ENCODE measurements around the gene LPAR1.
"Not testable (repeated sequence)": the region's sequence is repeated elsewhere in the genome, so short reads cannot be mapped to it uniquely, and the experiment has no call there.

LPAR1 gene

DNA sequence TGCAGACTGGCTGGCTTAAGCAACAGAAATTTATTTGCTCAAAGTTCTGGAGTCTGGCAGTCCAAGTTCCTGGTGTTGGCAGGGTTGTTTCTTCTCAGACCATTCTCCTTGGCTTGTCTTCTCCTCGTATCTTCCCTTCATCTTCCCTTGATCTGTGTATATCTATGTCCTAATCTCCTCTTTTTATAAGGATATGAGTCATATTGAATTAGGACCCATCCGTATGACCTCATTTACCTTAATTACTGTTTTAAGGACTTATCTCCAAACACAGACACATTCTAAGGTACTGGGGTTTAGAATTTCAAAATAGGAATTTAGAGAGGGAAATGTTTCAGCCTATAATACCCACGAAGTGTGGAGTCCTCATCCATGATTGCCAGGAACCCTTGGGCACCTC lies 13.1 kb upstream of the LPAR1 start:
- Mint-ChIP-seq H3K9me3 (no peaks in the 10 kb centered on the region), H3K27me3 (no peaks in the 10 kb centered on the region), H3K4me3 (no peak overlapping the region), H3K4me1 (no peaks in the 10 kb centered on the region), H3K27ac (no peak overlapping the region)
- no peak for DNase-seq
- ATAC-seq: no peak

DNA sequence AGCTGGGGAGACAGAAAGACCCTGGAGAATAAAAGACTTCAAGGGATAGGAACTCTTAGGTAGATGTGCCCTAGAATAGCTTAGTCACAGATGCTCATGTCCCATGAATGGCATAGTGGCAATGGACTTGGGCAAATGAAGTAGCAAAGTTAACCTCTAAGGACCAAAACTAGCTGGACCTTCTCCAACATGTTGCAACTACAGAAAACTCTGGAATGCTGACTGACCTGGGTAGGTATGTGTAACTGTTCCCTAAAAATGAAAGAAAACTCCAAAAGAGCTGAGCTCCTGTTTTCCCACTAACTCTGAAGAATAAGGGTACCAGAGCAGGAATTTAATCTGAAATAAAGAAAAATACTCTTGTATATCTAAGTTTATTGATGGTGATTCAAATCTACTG lies 12.5 kb upstream of the LPAR1 start:
- no peaks in the 10 kb centered on the region for H3K9me3 Mint-ChIP-seq
- DNase-seq: no peak
- ATAC-seq: no peak

DNA sequence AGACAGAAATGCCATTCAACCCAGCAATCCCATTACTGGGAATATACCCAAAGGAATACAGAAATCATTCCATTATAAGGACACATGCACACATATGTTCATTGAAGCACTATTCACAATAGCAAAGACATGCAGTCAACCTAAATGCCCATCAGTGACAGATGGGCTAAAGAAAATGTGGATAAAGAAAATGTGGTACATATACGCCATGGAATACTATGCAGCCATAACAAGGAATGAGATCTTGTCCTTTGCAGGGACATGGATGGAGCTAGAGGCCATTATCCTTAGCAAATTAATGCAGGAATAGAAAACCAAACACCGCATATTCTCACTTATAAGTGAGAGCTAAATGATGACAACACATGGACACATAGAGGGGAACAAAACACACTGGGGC lies 9.0 kb upstream of the LPAR1 start:
- not testable (repeated sequence) for H3K4me3 Mint-ChIP-seq, H3K27me3 Mint-ChIP-seq, H3K4me1 Mint-ChIP-seq, ATAC-seq, DNase-seq, H3K9me3 Mint-ChIP-seq, H3K27ac Mint-ChIP-seq

More for the DNA sequence above, 12.5 kb upstream of the LPAR1 start:
- H3K27ac Mint-ChIP-seq: no peak overlapping the region
- H3K4me3 Mint-ChIP-seq: no peak overlapping the region
- no peaks in the 10 kb centered on the region for H3K27me3 Mint-ChIP-seq
- no peaks in the 10 kb centered on the region for H3K4me1 Mint-ChIP-seq

DNA sequence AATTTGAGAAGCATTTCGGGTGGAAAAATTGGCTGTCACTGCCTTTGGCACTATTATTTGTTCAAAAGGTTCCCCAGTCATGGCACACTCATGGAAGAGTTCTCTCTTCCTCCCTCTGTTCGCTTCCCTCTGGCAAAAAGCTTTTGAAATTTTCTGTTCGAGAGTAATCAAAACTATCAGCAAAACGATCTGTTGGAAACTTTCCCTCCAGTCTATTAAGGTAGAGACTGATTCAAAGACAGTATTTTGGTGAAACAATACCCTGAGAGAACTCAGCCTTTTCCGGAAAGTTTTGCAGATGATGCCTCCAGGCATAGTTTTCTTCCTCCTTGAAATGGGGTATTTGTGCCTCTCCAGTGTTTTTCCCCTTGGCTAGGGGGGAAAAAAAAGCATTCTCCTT lies 3.6 kb upstream of the LPAR1 start:
- no peak overlapping the region for H3K27ac Mint-ChIP-seq
- ATAC-seq: no peak
- H3K27me3 Mint-ChIP-seq: peaks cover 22% of the 10 kb centered on the region
- no peaks in the 10 kb centered on the region for H3K9me3 Mint-ChIP-seq
- no peak for DNase-seq
- H3K4me3 Mint-ChIP-seq: no peak overlapping the region
- H3K4me1 Mint-ChIP-seq: peaks cover 7% of the 10 kb centered on the region

DNA sequence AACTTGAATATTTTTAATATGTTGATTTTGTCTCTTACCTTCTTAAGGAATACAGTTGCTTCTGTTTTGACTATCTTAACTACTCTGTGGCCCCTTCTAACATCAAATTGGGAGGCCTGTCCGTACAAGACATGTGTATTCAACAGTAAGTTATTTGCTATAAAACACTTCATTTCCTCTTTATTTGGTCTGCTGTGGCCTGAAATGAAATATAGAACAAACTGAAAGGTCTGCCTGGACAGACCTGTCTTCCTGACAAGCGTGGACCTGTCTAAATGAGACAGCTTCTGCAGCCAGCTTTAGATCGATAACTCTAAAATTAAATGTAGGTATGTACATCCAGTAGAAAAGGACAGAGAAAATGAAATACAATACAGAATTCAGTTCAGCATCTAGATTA lies 2.2 kb upstream of the LPAR1 start:
- H3K4me3 Mint-ChIP-seq: no peak overlapping the region
- H3K27me3 Mint-ChIP-seq: peaks cover 36% of the 10 kb centered on the region
- DNase-seq (no peak), ATAC-seq (no peak)
- H3K4me1 Mint-ChIP-seq: peaks cover 7% of the 10 kb centered on the region
- H3K9me3 Mint-ChIP-seq: no peaks in the 10 kb centered on the region
- H3K27ac Mint-ChIP-seq: no peak overlapping the region

DNA sequence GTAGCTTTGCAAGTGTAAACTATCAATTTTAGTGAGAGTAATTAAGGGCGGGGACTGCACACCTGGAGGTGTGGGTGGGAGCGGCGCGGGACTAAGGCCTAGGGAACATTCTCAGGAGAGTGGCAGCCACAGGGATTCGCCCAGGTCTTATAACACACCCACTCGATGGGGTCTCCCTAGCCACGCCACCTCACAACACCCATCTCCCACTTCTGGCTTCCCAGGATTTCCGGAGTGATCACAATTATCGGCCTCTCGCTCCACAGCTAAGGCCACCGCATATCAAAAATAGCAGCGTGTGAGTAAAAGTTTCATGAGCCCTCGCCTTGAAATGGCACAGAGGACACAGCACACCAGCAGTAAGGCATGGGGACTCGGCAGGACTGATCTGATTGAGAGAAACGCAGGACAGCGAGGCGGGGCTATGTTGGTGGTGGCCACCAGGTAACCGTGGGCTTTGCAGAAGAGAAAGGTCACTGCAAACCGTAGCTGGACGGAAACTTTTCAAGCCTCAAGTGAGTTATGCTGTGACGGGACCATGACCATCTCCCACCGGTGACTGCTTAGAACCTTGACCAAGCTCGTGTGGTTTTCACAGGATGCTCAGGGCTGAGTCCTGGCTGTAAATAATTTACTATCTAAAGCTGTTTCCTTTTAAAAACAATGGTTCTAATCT lies 1.1 kb upstream of the LPAR1 start:
- Mint-ChIP-seq H3K27me3 (peaks cover 47% of the 10 kb centered on the region), H3K9me3 (no peaks in the 10 kb centered on the region), H3K4me1 (peaks cover 7% of the 10 kb centered on the region), H3K27ac (no peak overlapping the region), H3K4me3 (peak overlapping the region; percentile 19 to 75)
- ATAC-seq (no peak), DNase-seq (no peak)

DNA sequence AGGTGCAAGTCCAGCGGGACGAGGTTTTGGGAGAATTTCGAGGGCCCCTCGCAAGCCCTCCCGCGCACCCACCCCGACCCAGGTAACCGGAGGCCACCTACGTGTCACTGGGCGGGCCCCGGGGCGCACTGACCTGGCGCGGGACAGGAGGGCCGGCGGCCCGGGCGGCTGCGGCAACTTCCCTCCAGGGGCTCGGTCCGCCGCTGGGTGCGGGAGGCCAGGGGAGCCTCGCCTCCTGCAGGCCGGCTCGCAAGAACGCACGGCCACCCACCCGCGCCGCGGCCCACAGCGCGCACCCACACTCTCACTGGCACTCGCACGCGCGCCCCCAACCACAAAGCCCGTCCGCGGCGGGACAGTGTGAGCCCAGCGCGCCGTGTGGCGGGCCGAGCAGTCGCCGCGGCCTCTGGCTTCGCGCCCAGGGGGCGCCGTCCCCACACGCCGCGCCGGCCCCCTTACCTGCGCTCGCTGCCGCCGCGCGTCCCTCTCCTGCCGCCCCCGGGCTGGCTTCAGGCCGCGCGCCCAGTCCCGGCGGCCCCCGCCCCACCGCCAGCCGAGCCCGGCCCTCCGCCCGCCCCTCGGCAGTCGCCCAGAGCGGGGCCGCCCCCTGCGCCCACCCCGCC lies 451 bp downstream of the LPAR1 start:
- H3K9me3 Mint-ChIP-seq: no peaks in the 10 kb centered on the region
- ATAC-seq (peak; percentile 51), DNase-seq (peak in 1 of 2 donors; percentile 2)
- peak overlapping the region in 1 of 2 donors; percentile 43 for H3K4me3 Mint-ChIP-seq
- no peak overlapping the region for H3K27ac Mint-ChIP-seq
- H3K27me3 Mint-ChIP-seq: peaks cover 54% of the 10 kb centered on the region
- H3K4me1 Mint-ChIP-seq: peaks cover 7% of the 10 kb centered on the region

DNA sequence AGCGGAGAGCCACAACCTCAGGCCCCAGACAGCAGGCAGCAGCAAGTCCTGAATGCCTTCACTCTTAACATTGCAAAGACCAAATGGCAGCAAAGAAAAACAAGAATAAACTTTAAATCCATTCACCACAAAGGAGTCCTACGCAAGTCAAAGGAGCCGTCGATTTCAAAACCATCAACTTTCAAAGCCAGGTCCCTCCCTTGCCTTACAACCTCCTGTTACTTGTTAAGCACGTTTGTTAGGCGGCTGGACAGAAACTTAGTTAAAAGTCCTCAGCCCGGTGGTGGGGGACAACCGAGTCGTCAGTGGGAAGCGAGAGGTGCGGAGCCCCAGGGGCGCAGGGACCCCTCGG lies 938 bp downstream of the LPAR1 start:
- Mint-ChIP-seq H3K27ac (no peak overlapping the region), H3K4me1 (peaks cover 7% of the 10 kb centered on the region), H3K9me3 (no peaks in the 10 kb centered on the region), H3K4me3 (peak overlapping the region in 1 of 2 donors; percentile 43), H3K27me3 (peaks cover 57% of the 10 kb centered on the region)
- ATAC-seq (no peak), DNase-seq (no peak)

DNA sequence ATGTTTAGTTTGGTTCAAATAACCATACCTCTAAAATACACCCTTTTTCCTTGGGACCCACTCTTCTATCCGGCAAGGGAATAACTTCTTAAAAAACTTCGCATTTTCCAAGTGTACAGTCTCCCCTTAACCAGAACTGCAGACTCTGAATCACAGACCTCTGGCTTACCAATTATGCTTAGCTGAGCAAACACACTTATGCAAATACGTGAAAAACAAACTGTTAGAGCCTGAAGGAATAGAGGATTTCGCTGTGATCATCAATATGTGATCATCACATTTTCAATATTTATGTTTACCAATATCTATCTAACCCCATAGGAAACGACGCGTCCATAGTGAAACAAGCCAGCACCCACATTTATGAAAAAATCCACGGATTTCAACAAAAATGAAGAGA lies 1.3 kb downstream of the LPAR1 start:
- no peaks in the 10 kb centered on the region for H3K9me3 Mint-ChIP-seq
- DNase-seq (no peak), ATAC-seq (no peak)
- peaks cover 61% of the 10 kb centered on the region for H3K27me3 Mint-ChIP-seq
- peaks cover 7% of the 10 kb centered on the region for H3K4me1 Mint-ChIP-seq
- no peak overlapping the region for H3K27ac Mint-ChIP-seq
- H3K4me3 Mint-ChIP-seq: peak overlapping the region in 1 of 2 donors; percentile 43

DNA sequence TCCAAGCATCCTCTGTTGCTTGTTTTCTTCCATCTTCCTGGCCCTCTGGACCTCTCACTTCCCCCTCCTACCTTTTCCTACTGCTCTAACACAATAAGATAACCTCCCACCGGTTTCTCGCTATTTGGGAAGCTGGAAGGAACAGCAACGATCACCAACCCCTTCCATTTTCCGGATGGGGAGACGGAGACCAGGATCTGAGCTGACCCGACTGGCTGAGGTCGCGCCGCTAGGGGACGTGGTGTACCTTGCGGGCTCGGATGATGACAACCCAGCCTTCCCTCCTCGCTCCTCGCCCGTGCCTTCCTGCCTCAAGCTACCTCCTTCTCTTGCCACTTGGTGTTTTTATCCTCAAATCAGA lies 1.9 kb downstream of the LPAR1 start:
- no peak for ATAC-seq
- Mint-ChIP-seq H3K4me1 (peaks cover 7% of the 10 kb centered on the region), H3K27ac (no peak overlapping the region), H3K9me3 (no peaks in the 10 kb centered on the region), H3K4me3 (no peak overlapping the region), H3K27me3 (peaks cover 63% of the 10 kb centered on the region)
- DNase-seq: no peak

DNA sequence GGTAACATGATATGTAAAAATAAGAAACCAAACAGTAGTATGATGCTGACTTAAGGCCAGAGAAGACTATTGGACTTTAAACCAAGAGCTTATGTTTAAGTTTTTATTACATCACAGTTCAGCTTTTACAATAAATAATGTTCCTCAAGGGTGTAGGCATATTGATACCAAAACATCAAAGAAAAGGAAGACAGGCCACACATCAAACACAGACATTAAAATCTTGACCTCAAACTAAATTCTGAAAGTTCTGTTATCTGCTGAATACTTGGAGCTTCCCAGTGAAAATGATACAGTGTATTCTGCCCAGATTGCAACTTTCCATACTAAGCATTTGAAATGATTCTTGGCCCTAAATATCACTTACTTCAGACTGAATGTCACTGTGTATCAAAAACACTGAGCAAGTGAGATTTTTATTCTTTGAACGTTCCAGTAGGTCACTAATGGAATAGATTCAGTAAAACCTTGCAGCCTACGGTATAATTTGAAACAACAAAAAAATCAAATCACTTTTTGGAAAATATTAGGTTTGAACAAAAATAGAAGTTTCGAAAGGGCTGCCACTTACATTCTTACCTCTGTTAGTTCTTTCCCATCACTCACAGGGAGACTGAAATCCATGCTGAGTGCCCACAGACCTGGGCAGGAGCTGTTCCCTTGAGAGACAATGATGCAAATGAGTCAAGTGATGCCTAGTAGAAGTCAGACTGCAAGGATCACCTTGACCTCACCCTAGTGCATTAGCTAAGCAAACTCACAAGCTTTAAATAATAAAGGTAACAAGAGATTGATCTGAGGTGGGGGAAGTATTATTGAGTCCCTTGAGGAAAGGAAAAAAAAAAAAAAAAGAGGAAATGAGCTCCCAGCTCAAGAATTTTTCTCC lies 2.5 kb downstream of the LPAR1 start:
- no peak for ATAC-seq
- Mint-ChIP-seq H3K4me3 (no peak overlapping the region), H3K27ac (no peak overlapping the region), H3K4me1 (peaks cover 7% of the 10 kb centered on the region), H3K27me3 (peaks cover 63% of the 10 kb centered on the region), H3K9me3 (no peaks in the 10 kb centered on the region)
- no peak for DNase-seq

DNA sequence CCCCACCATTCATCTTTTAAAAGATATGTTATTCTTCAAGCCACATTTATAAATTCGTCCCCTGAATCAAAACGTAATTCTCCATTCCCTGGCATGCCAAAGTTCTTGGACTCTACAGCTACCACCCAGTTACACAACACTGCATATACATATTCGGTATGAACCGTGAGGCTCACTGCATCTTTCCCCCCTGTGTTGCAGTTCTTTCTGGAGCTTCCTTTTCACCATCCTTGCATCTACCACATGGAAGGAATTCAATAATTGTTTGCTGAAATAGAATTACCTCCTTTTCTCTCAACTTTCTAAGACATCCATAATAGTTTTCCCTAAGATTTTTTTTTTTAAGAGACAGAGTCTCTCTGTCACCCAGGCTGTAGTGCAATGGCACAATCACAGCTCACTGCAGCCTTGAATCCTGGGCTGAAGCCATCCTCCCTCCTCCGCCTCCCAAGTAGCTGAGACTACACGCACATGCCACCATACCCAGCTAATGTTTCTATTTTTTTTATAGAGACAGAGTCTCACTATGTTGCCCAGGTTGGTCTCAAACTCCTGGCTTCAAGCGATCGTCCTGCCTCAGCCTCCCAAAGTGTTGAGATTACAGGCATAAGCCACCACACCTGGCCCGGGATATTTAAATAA lies 3.3 kb downstream of the LPAR1 start:
- no peak overlapping the region for H3K27ac Mint-ChIP-seq
- H3K4me1 Mint-ChIP-seq: peaks cover 7% of the 10 kb centered on the region
- no peak overlapping the region for H3K4me3 Mint-ChIP-seq
- peaks cover 63% of the 10 kb centered on the region for H3K27me3 Mint-ChIP-seq
- no peak for ATAC-seq
- DNase-seq: no peak
- H3K9me3 Mint-ChIP-seq: no peaks in the 10 kb centered on the region

DNA sequence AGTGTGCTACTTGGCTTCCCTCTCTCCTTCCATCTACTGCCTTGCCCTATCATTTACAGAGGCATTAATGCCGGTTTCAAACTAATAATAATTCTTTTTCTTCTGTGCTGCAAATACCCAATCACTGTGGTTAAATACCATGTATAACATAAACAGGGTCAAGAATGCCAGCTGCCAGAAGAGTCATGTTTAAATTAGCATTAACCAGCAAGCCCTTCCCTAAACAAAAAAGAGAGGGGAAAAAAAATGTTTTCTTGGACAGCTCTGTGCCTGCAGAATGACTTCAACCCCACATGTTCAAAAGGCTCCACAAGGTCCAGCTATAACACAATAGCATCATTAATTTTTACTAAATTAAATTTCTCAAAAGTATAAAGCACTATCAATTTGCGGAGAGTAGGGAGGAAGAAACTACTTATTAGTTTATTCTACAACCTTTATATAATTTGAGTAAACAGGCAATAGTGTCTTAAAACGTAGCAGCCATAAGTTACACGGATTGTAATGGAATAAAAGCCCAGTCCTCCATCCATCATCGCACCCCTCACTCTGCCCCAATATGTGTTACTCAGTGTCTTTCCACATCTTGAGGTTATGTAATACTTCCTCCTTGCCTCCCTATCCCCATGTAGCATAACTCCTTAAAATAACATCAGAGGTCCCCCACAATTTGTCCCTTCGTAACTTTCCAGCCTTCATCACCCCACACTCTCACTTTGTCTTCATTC lies 3.9 kb downstream of the LPAR1 start:
- DNase-seq: no peak
- no peaks in the 10 kb centered on the region for H3K9me3 Mint-ChIP-seq
- peaks cover 63% of the 10 kb centered on the region for H3K27me3 Mint-ChIP-seq
- no peak overlapping the region for H3K27ac Mint-ChIP-seq
- H3K4me3 Mint-ChIP-seq: no peak overlapping the region
- ATAC-seq: no peak
- peaks cover 7% of the 10 kb centered on the region for H3K4me1 Mint-ChIP-seq

DNA sequence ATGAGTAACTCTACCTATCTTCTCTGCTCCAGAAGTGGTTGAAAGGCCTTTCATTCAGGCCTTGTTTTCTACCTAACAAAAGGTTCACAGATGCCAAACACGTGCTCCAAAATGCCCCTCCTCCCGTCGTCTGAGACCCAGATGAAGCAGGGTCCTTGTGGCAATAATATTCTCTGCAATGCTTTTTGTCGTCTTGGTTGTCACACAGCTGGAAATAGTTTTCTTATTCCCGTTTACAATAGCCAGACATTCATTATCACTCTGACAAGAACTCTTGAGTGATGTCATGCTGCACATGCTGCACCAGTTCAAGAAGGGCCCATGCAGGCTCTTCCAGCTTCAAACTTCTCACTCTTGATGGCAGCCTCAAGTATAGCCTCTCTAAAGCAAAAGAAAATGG lies 7.8 kb downstream of the LPAR1 start:
- DNase-seq (no peak), ATAC-seq (no peak)
- Mint-ChIP-seq H3K27ac (no peak overlapping the region), H3K4me3 (no peak overlapping the region), H3K9me3 (no peaks in the 10 kb centered on the region), H3K27me3 (peaks cover 36% of the 10 kb centered on the region), H3K4me1 (no peaks in the 10 kb centered on the region)

DNA sequence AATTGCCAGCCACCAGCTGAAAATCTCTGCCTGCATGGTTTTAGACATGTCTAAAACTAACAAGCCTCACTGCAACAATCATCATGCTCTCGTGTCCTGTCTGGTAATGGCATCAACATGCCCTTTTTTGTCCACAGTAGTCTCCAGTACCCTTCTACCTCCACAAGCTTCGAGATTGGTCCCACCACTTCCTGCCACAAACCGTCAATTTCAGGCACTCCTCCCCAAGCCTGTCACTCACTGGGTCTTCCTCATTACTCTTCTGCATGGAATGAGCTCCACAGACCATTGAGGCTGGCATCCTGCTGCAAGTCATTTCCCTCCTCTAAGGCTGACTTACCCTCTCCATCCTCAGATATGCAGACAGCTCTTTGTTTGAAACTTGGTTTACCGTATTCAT lies 9.0 kb downstream of the LPAR1 start:
- H3K27ac Mint-ChIP-seq: no peak overlapping the region
- H3K4me1 Mint-ChIP-seq: no peaks in the 10 kb centered on the region
- no peaks in the 10 kb centered on the region for H3K9me3 Mint-ChIP-seq
- H3K27me3 Mint-ChIP-seq: peaks cover 23% of the 10 kb centered on the region
- DNase-seq (no peak), ATAC-seq (peak; percentile 35)
- no peak overlapping the region for H3K4me3 Mint-ChIP-seq

All from stimulated activated naive CD8-positive, alpha-beta T cell treated with anti-CD3 and anti-CD28 coated beads, Interleukin-15, amount 100 ng/mL, for 72 hours (primary cell).